Omental fat pad (tissue), 4 donors: ENCODE measurements around the gene TREH. TPM values are rescaled to one million over a fixed set of nuclear protein-coding genes. Genes with fewer than 3 reads are reported as not detected.

Source experiments
- ATAC-seq: fragments of 150-250 bp; one replicate; pipeline ENCODE4 v1.9.1; 2016; ENCODE audit warnings: mild to moderate bottlenecking, moderate library complexity; ENCODE audit not compliant: low FRiP score
- DNase-seq: peaks from one replicate; pipeline ENCODE4 v3.0.0-alpha.2; 2019; ENCODE audit warnings: low spot score
- CTCF ChIP-seq, 3 donors: fragments of 450-650 bp; IDR thresholded peaks; one replicate each; pipeline ENCODE4 v1.5.1; 2016 to 2017; ENCODE audit warnings: antibody characterized with exemption in 3 of 3, mild to moderate bottlenecking in 3 of 3, moderate library complexity in 2 of 3
- total RNA-seq, 4 donors: library from RNA; depleted of rRNA; stranded (reverse); fragments of >200 nt; gene quantifications; one replicate each; pipeline ENCODE4 v1.1.0, GENCODE V29; 2016

Gene TREH
- total RNA-seq, 4 donors from 2014 or later, result not detected

GRCh38 chr11:118641397-118642019, 37.9 kb downstream of the TREH start:
- ATAC-seq (no peak), DNase-seq (no peak)
- TF ChIP-seq CTCF (IDR thresholded peaks at IDR 0.05), result no peak

GRCh38 chr11:118640332-118641154, 38.9 kb downstream of the TREH start:
- TF ChIP-seq CTCF (IDR thresholded peaks at IDR 0.05), result no peak
- no peak for ATAC-seq
- no peak for DNase-seq

- ATAC-seq (no peak), DNase-seq (no peak)
- TF ChIP-seq CTCF (IDR thresholded peaks at IDR 0.05), result no peak
These were observed 39.6 kb downstream of the TREH start for GRCh38 chr11:118639899-118640298.

- DNase-seq (no peak), ATAC-seq (no peak)
- TF ChIP-seq CTCF (IDR thresholded peaks at IDR 0.05), result no peak
These were observed 40.7 kb downstream of the TREH start for GRCh38 chr11:118638726-118639125.

- no peak for TF ChIP-seq CTCF (IDR thresholded peaks at IDR 0.05)
- no peak for DNase-seq
- ATAC-seq, result no peak
These were observed 42.7 kb downstream of the TREH start for GRCh38 chr11:118636569-118637290.

GRCh38 chr11:118635642-118636041, 43.8 kb downstream of the TREH start:
- TF ChIP-seq CTCF (IDR thresholded peaks at IDR 0.05), result no peak
- no peak for DNase-seq
- ATAC-seq, result no peak
